HG03457 (cell line): Measurements from ENCODE around the gene DIP2B.

ENCODE experiments used
- ATAC-seq: cut with Tn5 transposase; IDR thresholded peaks from one replicate; pipeline ENCODE4 v1.9.1; 2021; ENCODE audit warnings: moderate number of reproducible peaks; ENCODE audit not compliant: unreplicated experiment

DIP2B gene

GRCh38 chr12:50574601-50575348 lies 70.0 kb downstream of the DIP2B start:
- ATAC-seq = no peak

- no peak for ATAC-seq
These were observed 75.0 kb downstream of the DIP2B start for GRCh38 chr12:50579757-50580267.

GRCh38 chr12:50580436-50580835 lies 75.7 kb downstream of the DIP2B start:
- no peak for ATAC-seq

- no peak for ATAC-seq
These were observed 76.7 kb downstream of the DIP2B start for GRCh38 chr12:50581226-50582184.

- ATAC-seq = no peak
These were observed 79.3 kb downstream of the DIP2B start for GRCh38 chr12:50584135-50584534.

- ATAC-seq = no peak
These were observed 85.1 kb downstream of the DIP2B start for GRCh38 chr12:50589650-50590435.

- no peak for ATAC-seq
These were observed 86.1 kb downstream of the DIP2B start for GRCh38 chr12:50590869-50591268.

GRCh38 chr12:50595667-50596066 lies 90.9 kb downstream of the DIP2B start:
- ATAC-seq = no peak

- no peak for ATAC-seq
These were observed 92.7 kb downstream of the DIP2B start for GRCh38 chr12:50597200-50598195.

GRCh38 chr12:50598321-50598862 lies 93.6 kb downstream of the DIP2B start:
- no peak for ATAC-seq

GRCh38 chr12:50599366-50600095 lies 94.7 kb downstream of the DIP2B start:
- ATAC-seq = no peak

- no peak for ATAC-seq
These were observed 95.6 kb downstream of the DIP2B start for GRCh38 chr12:50600364-50600763.

- ATAC-seq = no peak
These were observed 99.2 kb downstream of the DIP2B start for GRCh38 chr12:50603817-50604639.

- no peak for ATAC-seq
These were observed 99.8 kb downstream of the DIP2B start for GRCh38 chr12:50604640-50604920.

- no peak for ATAC-seq
These were observed 102.0 kb downstream of the DIP2B start for GRCh38 chr12:50606675-50607375.

GRCh38 chr12:50609292-50609874 lies 104.6 kb downstream of the DIP2B start:
- ATAC-seq = no peak

- ATAC-seq = no peak
These were observed 105.4 kb downstream of the DIP2B start for GRCh38 chr12:50610171-50610570.
